ENCODE measurements around the gene MUC20. TPM values are rescaled to one million over a fixed set of nuclear protein-coding genes. Genes with fewer than 3 reads are reported as not detected.

The MUC20 gene
- total and polyA plus RNA-seq, 2 of the 8 experiments (the other 6 are each of a cell fraction or from before 2014, with no cell fraction given): 0.24 to 0.26 TPM

- H4K8ac ChIP-seq (ENCODE audit: extremely low read depth, insufficient read depth, low read length): peak overlapping the region; percentile 47; the same call in 1 of the 2 replicates
- H3K56ac ChIP-seq (replicated peaks; ENCODE audit: insufficient read length, low read depth, low read length): no peak overlapping the region
- H2AFZ ChIP-seq (ENCODE audit: low read length): no peak overlapping the region
- H3K79me2 ChIP-seq (ENCODE audit: control insufficient read depth in 1 of 2, insufficient read depth in 2 of 2, low read length in 2 of 2): no peaks in the 10 kb centered on the region
- DNase-seq (ENCODE audit: low read depth in 1 of 2, low spot score in 2 of 2) (no peak), FAIRE-seq (no peak)
- no peaks in the 10 kb centered on the region for H3K79me1 ChIP-seq (ENCODE audit: low read depth, low read length)
- H3K4me3 ChIP-seq (ENCODE audit: extremely low read depth in 1 of 4, insufficient read depth in 2 of 4, low read depth in 3 of 4, low read length in 4 of 4): no peak overlapping the region
- peak overlapping the region; percentile 54; the same call in 1 of the 2 replicates for H2BK20ac ChIP-seq (ENCODE audit: low read length)
- ChIA-PET CTCF (ENCODE audit: partially characterized antibody) (interaction anchor here (0.6 to 1.4 kb wide), 2 partner anchors 9 to 813 kb away, joined by 3 to 4 read pairs; no protein-coding TSS in a partner anchor), POLR2A (ENCODE audit: partially characterized antibody) (interaction anchor here (0.6 to 2.2 kb wide), 3 partner anchors 14 to 206 kb away, joined by 3 to 5 read pairs (median 3); no protein-coding TSS in a partner anchor)
- WGBS, 2 experiments (ENCODE audit: extremely low coverage in 1 of 2, insufficient coverage in 1 of 2, insufficient read length in 1 of 2, insufficient replicate concordance in 2 of 2, low coverage in 1 of 2, low lambda C conversion rate in 2 of 2, missing lambda C conversion rate in 1 of 2): 84% methylated on average over 9 of the region's 9 CpGs; no CpG with 5 or more reads in 1 of the 2 experiments
- no peak overlapping the region for H4K91ac ChIP-seq (replicated peaks; ENCODE audit: insufficient read length, low read length)
- H3K4ac ChIP-seq (replicated peaks; ENCODE audit: insufficient read length, low read depth, low read length): no peak overlapping the region
- no peak overlapping the region for H3K27ac ChIP-seq (ENCODE audit: low read depth, low read length)
- 0 out of 2 replicates have a peak overlapping the region, but pooled peaks have one; percentile 64 for H2BK12ac ChIP-seq (ENCODE audit: low read depth, low read length)
- no peaks in the 10 kb centered on the region for H3K23me2 ChIP-seq (ENCODE audit: low read depth, low read length)
- 0 out of 2 replicates have a peak overlapping the region, but pooled peaks have one; percentile 21 for H2AK5ac ChIP-seq (ENCODE audit: low read depth, low read length)
- H3K9ac ChIP-seq (replicated peaks in 1 of 4; ENCODE audit: extremely low read depth in 1 of 4, low read depth in 3 of 4, low read length in 3 of 4): no peak overlapping the region
- no peaks in the 10 kb centered on the region for H3K9me3 ChIP-seq (ENCODE audit: insufficient read depth in 2 of 2, low read depth in 1 of 2, low read length in 1 of 2)
- H3K4me1 ChIP-seq (replicated peaks in 1 of 4; ENCODE audit: control insufficient read depth in 3 of 4, insufficient read depth in 4 of 4, low read length in 3 of 4): peaks cover 0 to 10% (median 5%) of the 10 kb centered on the region in 4 experiments; a peak in 6 of 7 replicates
- H3K23ac ChIP-seq (ENCODE audit: insufficient read length): no peak overlapping the region
- H3K14ac ChIP-seq (ENCODE audit: insufficient read length): no peak overlapping the region
- H4K5ac ChIP-seq (ENCODE audit: insufficient read length, low read depth, low read length): no peak overlapping the region
- H3K36me3 ChIP-seq (ENCODE audit: control insufficient read depth in 2 of 4, insufficient read depth in 4 of 4, low read length in 3 of 4): no peaks in the 10 kb centered on the region; a peak in 1 of 8 replicates
- TF ChIP-seq ASH2L (IDR thresholded peaks at IDR 0.05; ENCODE audit: low read length) (peak; percentile 45), CEBPB (IDR thresholded peaks at IDR 0.05; ENCODE audit: low read depth, low read length) (no peak)
- no peak overlapping the region for H2BK120ac ChIP-seq (replicated peaks; ENCODE audit: low read depth, low read length)
- H3K27me3 ChIP-seq (replicated peaks in 1 of 4; ENCODE audit: control insufficient read depth in 3 of 4, extremely low read depth in 1 of 4, insufficient read depth in 3 of 4, low read length in 3 of 4): no peaks in the 10 kb centered on the region
- H2BK15ac ChIP-seq (ENCODE audit: low read length): peak overlapping the region; percentile 49
- H2BK5ac ChIP-seq (ENCODE audit: low read depth, low read length): no peak overlapping the region; the same call in 1 of the 2 replicates
- H4K20me1 ChIP-seq (replicated peaks in 1 of 2; ENCODE audit: control insufficient read depth in 1 of 2, insufficient read depth in 2 of 2, low read length in 2 of 2): no peaks in the 10 kb centered on the region
- H3K18ac ChIP-seq (ENCODE audit: extremely low read depth, low read length): peak overlapping the region; percentile 38
- H3K4me2 ChIP-seq (ENCODE audit: insufficient read depth in 1 of 2, low read depth in 2 of 2, low read length in 2 of 2): no peak overlapping the region
Observed at GRCh38 chr3:195705081-195705991, 15.4 kb upstream of the MUC20 start.

Data from H1 (cell line).